Ovary (tissue), 3 donors: Measurements from ENCODE around the gene APBA2.

Source experiments
- CTCF ChIP-seq, 3 donors: fragments of 450-650 bp in 2 of 3; fragments of 200-600 bp in 1 of 3; IDR thresholded peaks; one replicate each; pipeline versions ENCODE4 v1.5.1 to v1.8.0; 2016 to 2022; ENCODE audit warnings: antibody characterized with exemption in 3 of 3, mild to moderate bottlenecking in 1 of 3
- EP300 ChIP-seq: sonication (generic); formaldehyde crosslinking; IDR thresholded peaks from one replicate; pipeline ENCODE4 v1.6.1; 2017; ENCODE audit warnings: antibody characterized with exemption
- POLR2A ChIP-seq: fragments of 450-650 bp; IDR thresholded peaks from one replicate; pipeline ENCODE4 v1.6.1; 2017; ENCODE audit warnings: antibody characterized with exemption, mild to moderate bottlenecking, moderate library complexity
- donor health status: DM: no; HTN: no; CAD: no.

DNA sequence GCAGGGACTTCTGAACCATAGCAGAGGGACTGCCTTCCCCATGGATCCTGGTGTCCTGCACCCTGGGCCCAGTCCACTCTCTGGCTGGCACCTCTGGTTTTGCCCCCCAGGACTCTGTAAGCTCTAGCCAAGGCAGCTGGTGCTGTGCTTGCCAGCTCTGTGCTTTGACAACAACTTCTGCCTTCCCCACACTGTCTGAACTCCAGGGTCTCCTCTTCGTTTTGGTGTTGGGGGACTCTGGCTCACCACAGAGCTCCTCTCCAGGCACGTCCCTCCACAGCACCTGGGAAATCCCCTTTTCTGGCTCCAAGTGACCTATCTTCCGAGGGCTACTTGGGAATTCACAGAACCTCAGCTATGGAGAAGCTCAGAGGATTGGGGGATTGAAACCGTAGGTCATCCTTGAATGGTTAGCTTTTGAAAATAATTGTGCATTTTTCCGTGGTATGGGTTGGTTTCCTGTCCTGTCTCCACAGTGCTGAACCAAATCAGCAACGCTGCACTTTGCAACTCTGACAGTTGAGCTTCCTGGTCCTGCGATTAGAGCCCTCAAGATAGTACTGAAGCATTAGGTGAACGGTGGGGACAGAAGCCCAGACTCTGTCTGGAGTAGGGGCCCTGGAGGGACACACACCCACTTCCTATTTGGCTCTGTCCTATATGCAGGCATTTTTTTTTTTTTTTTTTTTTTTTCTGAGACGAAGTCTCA, 152.4 kb downstream of the APBA2 start:
- TF ChIP-seq CTCF (IDR thresholded peaks at IDR 0.05) (no peak), EP300 (no peak), POLR2A (no peak)
